Stimulated activated naive CD8-positive, alpha-beta T cell treated with anti-CD3 and anti-CD28 coated beads, Interleukin-15, Interleukin-2, amounts not matched to agents 100 U/mL and 50 U/mL, for 24 hours (primary cell): ENCODE data around the gene MED16.
"Not testable (repeated sequence)": the region's sequence is repeated elsewhere in the genome, so short reads cannot be mapped to it uniquely, and the experiment has no call there.

Experiments used
- ATAC-seq: fragments of 150-1000 bp; cut with Tn5 transposase; one replicate; pipeline ENCODE4 v1.10.0; 2021
- DNase-seq: peaks from one replicate; pipeline ENCODE4 v3.0.0; 2021

MED16 gene

DNA sequence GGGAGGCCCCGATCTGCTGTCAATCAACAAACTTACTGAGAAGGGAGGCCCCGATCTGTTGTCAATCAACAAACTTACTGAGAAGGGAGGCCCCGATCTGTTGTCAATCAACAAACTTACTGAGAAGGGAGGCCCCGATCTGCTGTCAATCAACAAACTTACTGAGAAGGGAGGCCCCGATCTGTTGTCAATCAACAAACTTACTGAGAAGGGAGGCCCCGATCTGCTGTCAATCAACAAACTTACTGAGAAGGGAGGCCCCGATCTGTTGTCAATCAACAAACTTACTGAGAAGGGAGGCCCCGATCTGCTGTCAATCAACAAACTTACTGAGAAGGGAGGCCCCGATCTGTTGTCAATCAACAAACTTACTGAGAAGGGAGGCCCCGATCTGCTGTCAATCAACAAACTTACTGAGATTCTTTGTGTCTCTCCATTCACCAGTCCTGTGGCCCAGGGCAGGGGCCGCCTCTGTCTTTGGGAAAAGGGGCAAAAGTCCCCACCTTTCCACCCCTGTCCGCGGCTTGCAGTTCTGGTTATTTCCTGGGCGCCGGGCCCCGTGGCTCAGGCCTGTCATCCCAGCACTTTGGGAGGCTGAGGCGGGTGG lies 39.3 kb downstream of the MED16 start:
- DNase-seq, ATAC-seq: not testable (repeated sequence)

DNA sequence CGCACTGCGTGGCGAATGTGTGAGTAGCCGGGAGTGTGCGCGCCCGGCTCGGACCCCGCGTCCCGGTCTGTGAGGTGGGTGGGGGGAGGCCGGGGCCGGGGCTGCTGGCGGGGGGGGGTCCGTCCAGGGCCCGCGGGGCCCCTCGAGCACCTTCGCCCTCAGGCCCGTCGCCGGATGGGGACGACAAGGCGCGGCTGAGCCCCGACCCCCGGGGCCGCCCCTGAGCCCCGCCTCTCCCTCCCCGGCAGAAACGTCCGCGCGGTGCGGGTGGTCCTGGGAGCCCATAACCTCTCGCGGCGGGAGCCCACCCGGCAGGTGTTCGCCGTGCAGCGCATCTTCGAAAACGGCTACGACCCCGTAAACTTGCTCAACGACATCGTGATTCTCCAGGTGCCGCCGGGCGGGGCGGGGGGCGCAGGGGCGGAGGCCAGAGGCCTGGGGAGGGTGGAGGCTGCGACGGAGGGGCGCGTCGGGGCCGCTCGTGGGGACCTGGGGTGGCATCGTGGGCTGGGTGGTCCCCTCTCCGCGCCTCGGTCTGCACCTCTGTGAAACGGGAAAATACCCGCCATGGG lies 39.9 kb downstream of the MED16 start:
- DNase-seq (no peak), ATAC-seq (no peak)

GRCh38 chr19:852136-853013 lies 40.6 kb downstream of the MED16 start, which contains the start of gene ELANE:
TSS of gene ELANE (plus strand) at chr19:852303. CDS start at chr19:852329, 26 bp downstream.
- no peak for ATAC-seq

GRCh38 chr19:850979-851335 lies 42.0 kb downstream of the MED16 start:
- ATAC-seq (no peak), DNase-seq (no peak)

More at GRCh38 chr19:852136-853013, 40.6 kb downstream of the MED16 start, which contains the start of gene ELANE:
- DNase-seq, result no peak

DNA sequence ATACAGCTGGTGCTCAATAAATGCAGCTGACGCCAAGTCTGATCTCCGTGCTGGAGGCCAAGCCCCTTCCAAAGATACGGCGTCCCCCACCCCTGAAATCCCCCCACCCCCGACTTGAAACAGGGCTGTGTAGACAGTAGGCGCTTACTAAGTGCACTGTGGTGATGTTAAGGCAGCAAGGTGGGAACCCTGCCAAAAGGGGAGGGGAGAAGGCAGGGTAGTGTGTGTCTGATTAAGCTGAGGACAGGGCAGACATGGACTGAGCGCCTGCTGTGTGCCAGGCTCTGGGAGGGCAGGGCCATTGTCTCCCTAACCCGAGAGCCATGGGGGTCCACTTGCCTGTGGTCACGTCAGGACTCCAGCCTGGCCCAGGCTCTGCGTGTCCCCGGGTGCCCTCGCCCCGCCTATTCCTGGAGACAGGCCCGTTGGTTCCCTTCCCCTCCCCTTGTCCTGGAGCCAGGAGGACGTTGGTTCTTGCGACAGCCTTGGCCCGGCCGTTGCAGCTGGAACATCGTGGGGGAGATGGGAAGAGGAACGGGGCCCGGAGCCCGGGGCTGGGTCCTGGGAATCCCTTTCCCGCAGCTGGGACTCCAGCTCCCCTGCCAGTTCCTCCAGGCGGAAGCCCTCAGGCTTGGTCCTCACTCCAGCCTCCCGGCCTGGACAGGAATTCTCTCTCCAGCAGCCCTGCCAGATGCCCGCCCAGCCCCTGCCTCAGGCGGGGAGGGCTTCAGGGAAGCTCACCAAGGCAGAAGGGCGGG lies 42.6 kb downstream of the MED16 start:
- no peak for DNase-seq
- ATAC-seq, result no peak

- not testable (repeated sequence) for ATAC-seq
These were observed 43.8 kb downstream of the MED16 start for GRCh38 chr19:849195-849594.

DNA sequence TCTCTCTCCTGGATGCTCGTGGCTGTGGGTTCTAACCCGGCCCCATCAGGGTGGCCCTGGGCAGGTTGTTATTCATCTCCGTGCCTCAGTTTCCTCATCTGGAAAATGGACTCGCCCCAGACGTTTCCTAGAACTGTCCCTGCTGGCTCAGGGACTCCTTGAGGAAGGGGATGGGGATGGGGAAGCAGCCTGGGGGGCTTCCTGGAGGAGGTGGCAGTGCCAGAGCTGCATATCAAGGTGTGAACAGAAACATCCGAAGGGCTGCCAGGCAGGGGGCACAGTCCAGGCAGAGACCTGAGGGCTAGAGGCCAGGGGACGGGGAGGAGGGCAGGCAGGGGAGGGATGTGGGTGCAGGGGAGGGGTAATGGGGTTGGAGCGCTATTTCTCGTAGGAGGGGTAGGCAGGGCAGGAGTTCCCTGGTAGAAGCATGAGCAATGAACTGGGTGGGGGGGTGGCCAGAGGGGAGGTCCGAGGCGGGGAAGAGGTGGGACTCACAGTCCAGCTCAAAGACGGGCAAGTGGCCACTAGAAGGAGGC lies 44.5 kb downstream of the MED16 start:
- DNase-seq (no peak), ATAC-seq (no peak)

More at GRCh38 chr19:849195-849594, 43.8 kb downstream of the MED16 start:
- not testable (repeated sequence) for DNase-seq

DNA sequence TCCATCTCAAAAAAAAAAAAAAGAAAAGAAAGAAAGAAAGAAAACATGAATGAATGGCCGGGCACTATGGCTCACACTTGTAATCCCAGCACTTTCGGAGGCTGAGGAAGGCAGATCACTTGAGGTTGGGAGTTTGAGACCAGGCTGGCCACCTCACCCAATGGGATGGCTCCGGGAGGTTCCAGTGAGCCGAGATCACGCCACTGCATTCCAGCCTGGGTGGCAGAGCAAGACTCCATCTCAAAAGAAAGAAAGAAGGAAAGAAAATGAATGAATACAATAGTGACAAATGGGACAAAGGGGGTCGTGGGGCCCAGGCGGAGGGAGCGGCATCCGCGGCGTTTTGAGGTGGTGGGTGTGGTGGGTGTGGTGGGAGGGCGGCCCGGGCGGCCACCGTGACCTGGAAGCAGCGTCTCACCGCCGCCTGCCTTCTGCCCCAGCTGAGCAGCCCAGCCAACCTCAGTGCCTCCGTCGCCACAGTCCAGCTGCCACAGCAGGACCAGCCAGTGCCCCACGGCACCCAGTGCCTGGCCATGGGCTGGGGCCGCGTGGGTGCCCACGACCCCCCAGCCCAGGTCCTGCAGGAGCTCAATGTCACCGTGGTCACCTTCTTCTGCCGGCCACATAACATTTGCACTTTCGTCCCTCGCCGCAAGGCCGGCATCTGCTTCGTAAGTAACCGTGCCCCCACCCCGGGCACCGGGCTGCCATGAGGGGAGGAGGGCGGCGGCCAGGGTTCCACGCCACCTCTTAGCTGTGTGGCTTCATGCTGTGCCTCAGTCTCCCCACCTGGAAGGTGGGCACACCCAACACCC lies 47.1 kb downstream of the MED16 start:
- ATAC-seq (no peak), DNase-seq (no peak)

DNA sequence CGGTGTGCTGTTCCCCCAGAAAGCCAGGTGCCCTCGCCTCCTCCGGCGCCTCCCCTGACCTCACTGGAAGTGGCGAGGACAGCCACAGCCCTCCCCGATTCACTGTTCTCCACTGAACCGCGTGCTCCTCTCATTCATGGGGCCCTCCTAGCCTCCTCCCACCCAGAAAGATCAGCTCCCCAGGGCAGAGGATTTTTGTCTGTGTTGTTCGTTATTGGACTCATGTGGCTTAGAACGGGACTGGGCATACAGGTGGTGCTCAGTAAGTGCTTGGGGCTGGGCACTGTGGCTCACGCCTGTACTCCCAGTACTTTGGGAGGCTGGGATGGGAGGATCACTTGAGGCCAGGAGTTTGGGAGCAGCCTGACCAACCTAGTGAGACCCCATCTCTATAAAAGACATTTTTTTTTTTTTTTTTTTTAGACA lies 48.4 kb downstream of the MED16 start:
- no peak for ATAC-seq
- DNase-seq, result no peak

DNA sequence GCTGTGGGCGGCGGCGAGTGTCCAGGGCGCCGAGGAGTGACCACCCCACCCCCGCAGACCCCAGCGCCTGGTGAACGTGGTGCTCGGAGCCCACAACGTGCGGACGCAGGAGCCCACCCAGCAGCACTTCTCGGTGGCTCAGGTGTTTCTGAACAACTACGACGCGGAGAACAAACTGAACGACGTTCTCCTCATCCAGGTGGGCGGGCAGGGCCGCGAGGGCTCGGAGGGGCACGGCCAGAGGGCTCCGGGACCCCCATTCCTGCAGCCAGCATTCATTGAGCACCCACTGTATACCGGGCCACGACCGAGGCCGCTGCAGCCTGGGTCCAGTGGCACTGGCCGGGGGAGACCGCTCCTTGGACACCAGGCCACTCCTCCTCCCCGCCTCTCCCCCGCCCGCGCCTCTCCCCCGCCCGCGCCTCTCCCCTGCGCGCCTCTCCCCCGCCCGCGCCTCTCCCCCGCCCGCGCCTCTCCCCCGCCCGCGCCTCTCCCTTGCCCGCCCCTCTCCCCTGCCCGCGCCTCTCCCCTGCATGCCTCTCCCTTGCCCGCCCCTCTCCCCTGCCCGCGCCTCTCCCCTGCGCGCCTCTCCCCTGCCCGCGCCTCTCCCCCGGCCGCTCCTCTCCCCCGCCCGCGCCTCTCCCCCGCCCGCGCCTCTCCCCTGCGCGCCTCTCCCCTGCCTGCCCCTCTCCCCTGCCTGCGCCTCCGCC lies 49.0 kb downstream of the MED16 start:
- DNase-seq (no peak), ATAC-seq (no peak)

- ATAC-seq, result no peak
- no peak for DNase-seq
These were observed 49.7 kb downstream of the MED16 start for GRCh38 chr19:843180-843835.

GRCh38 chr19:842802-843179 lies 50.2 kb downstream of the MED16 start:
- ATAC-seq, DNase-seq: not testable (repeated sequence)

- DNase-seq (no peak), ATAC-seq (no peak)
These were observed 52.3 kb downstream of the MED16 start, which contains the start of gene PRTN3 for GRCh38 chr19:840519-841206. TSS of gene PRTN3 (plus strand) at chr19:840999. CDS start at chr19:841009, 10 bp downstream.

GRCh38 chr19:835210-835810 lies 57.7 kb downstream of the MED16 start:
- DNase-seq (no peak), ATAC-seq (no peak)

- ATAC-seq, result no peak
- DNase-seq, result no peak
These were observed 58.8 kb downstream of the MED16 start for GRCh38 chr19:834216-834615.

GRCh38 chr19:831407-832369 lies 61.3 kb downstream of the MED16 start:
- ATAC-seq (no peak), DNase-seq (no peak)

- ATAC-seq (no peak), DNase-seq (no peak)
These were observed 63.7 kb downstream of the MED16 start for GRCh38 chr19:829129-829758.
